OCI-LY3 (cell line): ENCODE measurements around the gene ZNF134.

Source experiments
- H2AFZ ChIP-seq: fragments of 200-600, 300-600 bp; shearing (Covaris generic); 2 replicates; pipeline ENCODE4 v1.6.0; 2014; ENCODE audit warnings: antibody characterized with exemption, low read depth, low read length
- H3K27ac ChIP-seq: fragments of 200-600, 300-600 bp; sonication (generic); 2 replicates; pipeline ENCODE4 v1.5.1; 2014; ENCODE audit warnings: mild to moderate bottlenecking, low read length, moderate library complexity, mixed read lengths
- H3K27me3 ChIP-seq: fragments of 200-600, 300-600 bp; sonication (generic); 2 replicates; pipeline ENCODE4 v1.6.1; 2014; ENCODE audit warnings: low read depth, low read length, mixed read lengths
- H3K36me3 ChIP-seq: fragments of 200-600, 300-600 bp; sonication (generic); replicated peaks from 2 replicates; pipeline ENCODE3; 2014; ENCODE audit warnings: low read depth, low read length, mixed read lengths
- H3K4me1 ChIP-seq: fragments of 300-600, 200-600 bp; sonication (generic); 2 replicates; pipeline ENCODE4 v1.6.1; 2014; ENCODE audit warnings: low read length, mixed read lengths
- H3K4me2 ChIP-seq: fragments of 200-600, 300-600 bp; sonication (generic); 2 replicates; pipeline ENCODE4 v1.6.1; 2014; ENCODE audit warnings: low read length, mixed read lengths
- H3K4me3 ChIP-seq: fragments of 300-600, 200-600 bp; sonication (generic); 2 replicates; pipeline ENCODE4 v1.5.1; 2014; ENCODE audit warnings: antibody characterized with exemption, mild to moderate bottlenecking, low read length, moderate library complexity
- H3K79me2 ChIP-seq: fragments of 300-600, 200-600 bp; shearing (Covaris generic); 2 replicates; pipeline ENCODE4 v1.6.1; 2014; ENCODE audit warnings: mild to moderate bottlenecking, low read length, mixed read lengths
- H3K9ac ChIP-seq: fragments of 300-600, 200-600 bp; shearing (Covaris generic); 2 replicates; pipeline ENCODE4 v1.6.0; 2014; ENCODE audit warnings: mild to moderate bottlenecking, low read length, moderate library complexity
- H3K9me3 ChIP-seq: fragments of 200-600, 300-600 bp; shearing (Covaris generic); 2 replicates; pipeline ENCODE4 v1.6.1; 2014; ENCODE audit warnings: low read length, mixed read lengths; ENCODE audit not compliant: insufficient read depth
- H4K20me1 ChIP-seq: fragments of 200-600, 300-600 bp; sonication (generic); 2 replicates; pipeline ENCODE4 v1.6.1; 2016; ENCODE audit warnings: low read length, mixed read lengths; ENCODE audit not compliant: insufficient read depth
- CTCF ChIP-seq: fragments of 200-600, 300-600 bp; sonication (generic); IDR thresholded peaks from 2 replicates; pipeline ENCODE4 v1.5.1; 2014; ENCODE audit warnings: antibody characterized with exemption, low read length, low read depth
- EZH2phosphoT487 ChIP-seq: fragments of 200-600 bp; shearing (Covaris generic); IDR thresholded peaks from 2 replicates; pipeline ENCODE4 v1.6.1; 2018; ENCODE audit warnings: antibody characterized with exemption, mixed run types, low read depth

ZNF134 gene

GRCh38 chr19:57613941-57614743, at the start of gene ZNF134:
ZNF134 (plus strand) TSS chr19:57614242; CDS start chr19:57619469, 5,227 bp downstream.
- Histone ChIP-seq H3K36me3 (peaks cover 56% of the 10 kb centered on the region), H3K9me3 (peaks cover 58% of the 10 kb centered on the region), H3K79me2 (peaks cover 54% of the 10 kb centered on the region), H3K4me1 (peaks cover 11% of the 10 kb centered on the region), H3K9ac (peak within 1 kb of the TSS; percentile 77), H2AFZ (peak within 1 kb of the TSS; percentile 96), H3K27me3 (no peaks in the 10 kb centered on the region), H3K27ac (peak within 1 kb of the TSS; percentile 21), H3K4me3 (peak within 1 kb of the TSS; percentile 89), H4K20me1 (no peaks in the 10 kb centered on the region), H3K4me2 (peak within 1 kb of the TSS; percentile 73)
- peak; percentile 4; the same call in 1 of the 2 replicates for TF ChIP-seq CTCF
- TF ChIP-seq EZH2phosphoT487: no peak

GRCh38 chr19:57566396-57567265, 47.4 kb upstream of the ZNF134 start:
- H4K20me1 ChIP-seq: no peaks in the 10 kb centered on the region

GRCh38 chr19:57570707-57571106, 43.3 kb upstream of the ZNF134 start:
- Histone ChIP-seq H2AFZ (no peak overlapping the region), H4K20me1 (no peaks in the 10 kb centered on the region), H3K4me3 (no peak overlapping the region), H3K79me2 (no peaks in the 10 kb centered on the region), H3K36me3 (peaks cover 60% of the 10 kb centered on the region), H3K9ac (no peak overlapping the region), H3K27me3 (no peaks in the 10 kb centered on the region), H3K4me2 (no peak overlapping the region), H3K4me1 (no peaks in the 10 kb centered on the region), H3K27ac (no peak overlapping the region), H3K9me3 (peaks cover 93% of the 10 kb centered on the region)
- TF ChIP-seq EZH2phosphoT487: no peak
- TF ChIP-seq CTCF: no peak

More at GRCh38 chr19:57566396-57567265, 47.4 kb upstream of the ZNF134 start:
- no peak overlapping the region for H3K27ac ChIP-seq
- peaks cover 81% of the 10 kb centered on the region for H3K9me3 ChIP-seq
- no peaks in the 10 kb centered on the region for H3K79me2 ChIP-seq
- no peak for TF ChIP-seq EZH2phosphoT487
- TF ChIP-seq CTCF: no peak
- H3K36me3 ChIP-seq: peaks cover 24% of the 10 kb centered on the region
- H3K9ac ChIP-seq: no peak overlapping the region
- H3K4me3 ChIP-seq: no peak overlapping the region
- H2AFZ ChIP-seq: no peak overlapping the region
- H3K4me2 ChIP-seq: no peak overlapping the region
- H3K4me1 ChIP-seq: no peaks in the 10 kb centered on the region
- no peaks in the 10 kb centered on the region for H3K27me3 ChIP-seq
